Neural crest cell (in vitro differentiated cells): ENCODE results near the gene RILP. TPM values are rescaled to one million over a fixed set of nuclear protein-coding genes. Genes with fewer than 3 reads are reported as not detected.

ENCODE experiments used
- DNase-seq: peaks from one replicate; pipeline ENCODE4 v3.0.0; 2021; ENCODE audit warnings: low read depth, mixed read lengths, low spot score
- H3K27ac Mint-ChIP-seq: one replicate; pipeline ENCODE4 v1.8.0; 2021; ENCODE audit warnings: mild to moderate bottlenecking, mixed read lengths; ENCODE audit not compliant: unreplicated experiment
- H3K27me3 Mint-ChIP-seq: 2 replicates; pipeline ENCODE4 v1.8.0; 2021; ENCODE audit warnings: low read depth, mild to moderate bottlenecking, mixed read lengths
- H3K36me3 Mint-ChIP-seq: 2 replicates; pipeline ENCODE4 v1.8.0; 2021; ENCODE audit warnings: low read depth, mild to moderate bottlenecking, mixed read lengths
- H3K4me1 Mint-ChIP-seq: 2 replicates; pipeline ENCODE4 v1.8.0; 2021; ENCODE audit warnings: mixed read lengths
- H3K4me3 Mint-ChIP-seq: one replicate; pipeline ENCODE4 v1.8.0; 2021; ENCODE audit warnings: mild to moderate bottlenecking, mixed read lengths
- H3K9me3 Mint-ChIP-seq: 2 replicates; pipeline ENCODE4 v1.8.0; 2021; ENCODE audit warnings: mixed read lengths
- CTCF ChIP-seq: fragments of 200-600 bp; sonication (generic); conservative IDR thresholded peaks from 2 replicates; pipeline ENCODE4 v1.5.0; 2021; ENCODE audit warnings: antibody characterized with exemption, mild to moderate bottlenecking
- total RNA-seq: library from RNA; stranded (reverse); gene quantifications from 2 replicates; pipeline ENCODE4 v1.2.1, GENCODE V29; 2021

Gene RILP
- total RNA-seq, 1 donor from 2014 or later = 1.8 TPM

- TF ChIP-seq CTCF = peak; percentile 57
- peak overlapping the region; percentile 88 for H3K4me3 Mint-ChIP-seq
- H3K36me3 Mint-ChIP-seq = no peaks in the 10 kb centered on the region
- H3K4me1 Mint-ChIP-seq = peaks cover 29% of the 10 kb centered on the region
- peaks cover 44% of the 10 kb centered on the region for H3K27me3 Mint-ChIP-seq
- no peak overlapping the region for H3K27ac Mint-ChIP-seq
- no peak for DNase-seq
- no peaks in the 10 kb centered on the region for H3K9me3 Mint-ChIP-seq
Measured at GRCh38 chr17:1629504-1630310, 20.0 kb downstream of the RILP start.

GRCh38 chr17:1628856-1629503 lies 20.7 kb downstream of the RILP start:
- peaks cover 29% of the 10 kb centered on the region for H3K4me1 Mint-ChIP-seq
- no peaks in the 10 kb centered on the region for H3K36me3 Mint-ChIP-seq
- H3K9me3 Mint-ChIP-seq = no peaks in the 10 kb centered on the region
- H3K27me3 Mint-ChIP-seq = peaks cover 44% of the 10 kb centered on the region
- H3K27ac Mint-ChIP-seq = peak overlapping the region; percentile 99
- TF ChIP-seq CTCF = peak; percentile 41
- DNase-seq = peak; percentile 89
- peak overlapping the region; percentile 95 for H3K4me3 Mint-ChIP-seq

- no peaks in the 10 kb centered on the region for H3K9me3 Mint-ChIP-seq
- DNase-seq = peak; percentile 75
- no peaks in the 10 kb centered on the region for H3K36me3 Mint-ChIP-seq
- peaks cover 29% of the 10 kb centered on the region for H3K4me1 Mint-ChIP-seq
- no peak for TF ChIP-seq CTCF
- H3K4me3 Mint-ChIP-seq = peak within 1 kb of the TSS; percentile 95
- peaks cover 44% of the 10 kb centered on the region for H3K27me3 Mint-ChIP-seq
- peak within 1 kb of the TSS; percentile 99 for H3K27ac Mint-ChIP-seq
Measured at GRCh38 chr17:1627982-1628855, 21.4 kb downstream of the RILP start, which contains the start of gene SLC43A2. Gene SLC43A2 (minus strand): TSS chr17:1628834. CDS start chr17:1627874, 960 bp downstream.

DNA sequence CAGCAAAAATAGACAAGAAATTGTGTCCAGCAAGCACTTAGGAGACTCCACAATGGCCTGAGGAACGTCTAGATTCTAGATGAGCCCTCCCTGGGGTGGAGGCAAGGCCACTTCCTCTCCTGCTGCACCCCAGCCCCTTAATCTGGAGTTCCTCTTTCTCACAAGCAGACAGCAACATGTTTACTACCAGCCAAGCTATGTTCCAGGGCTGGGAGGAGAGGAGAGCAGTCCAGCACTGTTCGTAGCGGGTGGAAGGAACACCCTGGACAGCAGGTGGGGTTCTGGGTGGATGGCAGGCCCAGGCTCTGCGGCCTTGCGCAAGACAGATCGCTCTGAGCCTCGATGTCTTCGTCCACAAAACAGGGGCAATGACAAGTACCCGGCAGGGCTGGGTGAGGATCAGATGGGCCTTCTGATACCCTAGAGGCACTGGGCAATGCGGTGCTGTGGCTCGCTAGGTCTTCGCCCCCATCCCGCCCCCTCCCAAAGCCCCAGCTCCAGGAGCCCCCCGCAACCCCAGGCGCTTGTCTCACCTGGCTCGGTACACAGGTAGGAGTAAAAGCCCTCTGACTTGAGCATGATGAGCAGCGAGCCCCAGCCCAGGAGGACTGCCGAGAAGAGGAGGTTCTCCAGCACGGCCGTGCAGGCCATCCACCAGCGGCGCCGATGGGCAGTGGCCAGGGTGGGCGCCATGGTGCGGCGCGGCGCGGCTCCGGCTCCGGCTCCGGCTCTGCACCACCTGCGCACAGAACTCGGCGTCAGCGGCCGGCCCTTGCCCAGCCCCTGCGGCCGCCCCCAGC lies 22.3 kb downstream of the RILP start:
- no peaks in the 10 kb centered on the region for H3K36me3 Mint-ChIP-seq
- no peaks in the 10 kb centered on the region for H3K9me3 Mint-ChIP-seq
- peak overlapping the region; percentile 87 for H3K4me3 Mint-ChIP-seq
- H3K4me1 Mint-ChIP-seq = peaks cover 29% of the 10 kb centered on the region
- TF ChIP-seq CTCF = no peak
- no peak overlapping the region for H3K27ac Mint-ChIP-seq
- peaks cover 44% of the 10 kb centered on the region for H3K27me3 Mint-ChIP-seq
- no peak for DNase-seq
